K562 (cell line): ENCODE measurements around the gene TOMT. TPM values are rescaled to one million over a fixed set of nuclear protein-coding genes. Genes with fewer than 3 reads are reported as not detected.
A peak's percentile ranks its signal among the peaks of the same experiment; 100 is the strongest.

ENCODE experiments used
- ATAC-seq: fragments of 200-7000 bp; cut with Tn5 transposase; 3 replicates; pipeline ENCODE4 v1.9.1; 2020; ENCODE audit warnings: moderate library complexity
- BruUV-seq: library from RNA; stranded (reverse); fragments of 400-500 nt; replicated peaks from 2 replicates; lab custom pipeline; 2021; lab: Mats Ljungman, UMichigan
- CTCF ChIA-PET: fragments of 300-600 bp; formaldehyde crosslinking; extraction: SDS; loops from one replicate; lab custom pipeline; 2021; ENCODE audit warnings: low intra/inter-chr PET ratio; lab: Yijun Ruan, JAX
- POLR2A ChIA-PET: fragments of 300-600, 350-650 bp; sonication (Branson Sonifier 250); formaldehyde crosslinking; extraction: SDS; loops from one replicate; lab custom pipeline; 2021; ENCODE audit warnings: antibody characterized with exemption, inconsistent platforms; lab: Yijun Ruan, JAX
- DNase-seq, 4 experiments: peaks; one replicate each; pipeline versions ENCODE4 v3.0.0 to v3.0.0-alpha.2; 2011 to 2018; ENCODE audit warnings: low spot score in 3 of 4, mixed read lengths in 3 of 4; ENCODE audit errors: extremely low read depth in 1 of 4
- FAIRE-seq: peaks from 2 replicates; lab custom pipeline; 2011; peaks lifted over from hg19 to GRCh38; lab: Jason Lieb, UNC
- H2AFZ ChIP-seq: 2 replicates; pipeline ENCODE4 v1.6.0; 2011; ENCODE audit warnings: low read depth, low read length, control low read depth, inconsistent platforms
- H3K27ac ChIP-seq: fragments of 200-600 bp; 3 replicates; pipeline ENCODE4 v1.8.0; 2011; ENCODE audit warnings: low read depth, mild to moderate bottlenecking, control low read depth, inconsistent platforms, low read length, moderate library complexity, mixed read lengths; ENCODE audit errors: extremely low read depth
- H3K27me3 ChIP-seq, 2 experiments: fragments of 300-600 bp in 1 of 2; 2 replicates in 1 of 2; 3 replicates in 1 of 2; pipeline versions ENCODE4 v1.6.0 to v1.8.0; 2011; ENCODE audit warnings: inconsistent platforms in 2 of 2, low read length in 2 of 2, mild to moderate bottlenecking in 1 of 2, mixed read lengths in 1 of 2, moderate library complexity in 1 of 2; ENCODE audit not compliant: control insufficient read depth in 2 of 2, insufficient read depth in 2 of 2
- H3K36me3 ChIP-seq: fragments of 300-600 bp; 3 replicates; pipeline ENCODE4 v1.8.0; 2011; ENCODE audit warnings: mild to moderate bottlenecking, low read length, inconsistent platforms; ENCODE audit not compliant: control insufficient read depth, insufficient read depth
- H3K4me1 ChIP-seq, 2 experiments: fragments of 200-600 bp in 1 of 2; replicated peaks in 1 of 2; 2 replicates in 1 of 2; 3 replicates in 1 of 2; pipeline versions ENCODE4 v1.5.1 to v1.8.0; 2011; ENCODE audit warnings: inconsistent platforms in 2 of 2, low read length in 2 of 2, mild to moderate bottlenecking in 1 of 2, mixed read lengths in 1 of 2, moderate library complexity in 1 of 2; ENCODE audit not compliant: control insufficient read depth in 2 of 2, insufficient read depth in 2 of 2
- H3K4me2 ChIP-seq: 2 replicates; pipeline ENCODE4 v1.6.1; 2011; ENCODE audit warnings: low read length, control low read depth, inconsistent platforms, mixed read lengths; ENCODE audit not compliant: insufficient read depth
- H3K4me3 ChIP-seq: fragments of 200-600 bp; sonication (generic), shearing (Covaris generic); 2 replicates; pipeline ENCODE4 v1.5.1; 2016; ENCODE audit warnings: control low read depth, inconsistent platforms
- H3K79me2 ChIP-seq: fragments of 200-600 bp; 3 replicates; pipeline ENCODE4 v1.8.0; 2011; ENCODE audit warnings: low read length, inconsistent platforms; ENCODE audit not compliant: control insufficient read depth, insufficient read depth
- H3K9ac ChIP-seq, 2 experiments: 2 replicates each; pipeline versions ENCODE4 v1.6.0 to v1.6.1; 2011; ENCODE audit warnings: low read depth in 2 of 2, low read length in 2 of 2, control low read depth in 1 of 2, inconsistent platforms in 1 of 2, mild to moderate bottlenecking in 1 of 2, mixed read lengths in 1 of 2; ENCODE audit not compliant: insufficient read depth in 1 of 2
- H3K9me1 ChIP-seq: one replicate; pipeline ENCODE4 v1.6.0; 2011; ENCODE audit warnings: inconsistent platforms, mild to moderate bottlenecking, low read length, moderate library complexity; ENCODE audit not compliant: control insufficient read depth, insufficient read depth
- H3K9me3 ChIP-seq: replicated peaks from 2 replicates; pipeline ENCODE4 v1.5.1; 2011; ENCODE audit warnings: low read depth, low read length, inconsistent platforms; ENCODE audit not compliant: control insufficient read depth, insufficient read depth
- H4K20me1 ChIP-seq: replicated peaks from 2 replicates; pipeline ENCODE4 v1.6.1; 2011; ENCODE audit warnings: low read length, inconsistent platforms, mixed read lengths; ENCODE audit not compliant: control insufficient read depth, insufficient read depth
- ARID1B ChIP-seq: fragments of 450-650 bp; IDR thresholded peaks from 2 replicates; pipeline ENCODE4 v1.6.1; 2016; ENCODE audit warnings: antibody characterized with exemption, mild to moderate bottlenecking, inconsistent platforms
- CHCHD3 ChIP-seq: fragments of 250-450 bp; sonication (Bioruptor Pico); IDR thresholded peaks from 2 replicates; pipeline ENCODE4 v2.1.2; 2022; ENCODE audit warnings: mild to moderate bottlenecking
- GATAD2A ChIP-seq: fragments of 450-650 bp; IDR thresholded peaks from 2 replicates; pipeline ENCODE4 v1.6.1; 2017
- GTF2F1 ChIP-seq: IDR thresholded peaks from 2 replicates; pipeline ENCODE4 v1.6.1; 2011; ENCODE audit warnings: low read depth, low read length, improper control_type of control experiment
- MAFF ChIP-seq: IDR thresholded peaks from 2 replicates; pipeline ENCODE4 v1.6.1; 2012; ENCODE audit warnings: low read length, improper control_type of control experiment
- MAFG ChIP-seq: fragments of 450-650 bp; conservative IDR thresholded peaks from 2 replicates; pipeline ENCODE4 v1.6.1; 2016; ENCODE audit warnings: missing genetic modification characterization, missing compliant biosample characterization
- SPI1 ChIP-seq: IDR thresholded peaks from 2 replicates; pipeline ENCODE4 v1.6.1; 2011; ENCODE audit warnings: low read depth, low read length, control low read depth, borderline replicate concordance
- TCF3 ChIP-seq: sonication (generic); formaldehyde crosslinking; IDR thresholded peaks from 2 replicates; pipeline ENCODE4 v1.4.0; 2020; ENCODE audit warnings: mild to moderate bottlenecking, missing genetic modification reagents
- TEAD1 ChIP-seq, 2 experiments: fragments of 450-650 bp in 1 of 2; sonication (generic) in 1 of 2; formaldehyde crosslinking; IDR thresholded peaks; 2 replicates each; pipeline versions ENCODE4 v1.4.0 to v1.8.0; 2020 to 2022; ENCODE audit warnings: mild to moderate bottlenecking in 2 of 2, missing genetic modification reagents in 1 of 2
- ZNF134 ChIP-seq: fragments of 250-450 bp; sonication (Bioruptor Pico); conservative IDR thresholded peaks from 2 replicates; pipeline ENCODE4 v1.4.0; 2020
- WGBS: fragments of 100-300 bp; shearing (Covaris generic); methylation state at CpG from one replicate; pipeline ENCODE4 v1.1.6; 2016; ENCODE audit warnings: low coverage, mixed read lengths; ENCODE audit not compliant: insufficient coverage; ENCODE audit errors: missing lambda C conversion rate; 5-methylcytosine and 5-hydroxymethylcytosine counted together
- in situ Hi-C: fragments of 300-500 bp; cut with MboI; formaldehyde crosslinking; loops from 4 replicates; pipeline ENCODE4 v1.15.0; 2018; ENCODE audit warnings: inconsistent platforms, mixed read lengths
- intact Hi-C: fragments of 100-400 bp; cut with micrococcal nuclease; formaldehyde crosslinking; loops from 2 replicates; pipeline ENCODE4 v1.14.2; 2022
- polyA plus RNA-seq, 8 experiments: library from polyadenylated mRNA; depleted of rRNA in 4 of 8; stranded (reverse) in 5 of 8; unstranded in 3 of 8; fragments of >200 nt; fragmentation: Nextera tagmentation in 2 of 8; fragmentation: Illumina TruSeq in 1 of 8; extraction: Ambion mirVana in 2 of 8; extraction: Trizol in 1 of 8; gene quantifications; 2 replicates each; pipeline versions ENCODE4 v1.2.1 to v1.2.3, GENCODE V29; 2011 to 2014; ENCODE audit warnings: inconsistent platforms in 1 of 8, missing spikeins in 1 of 8
- total RNA-seq, 7 experiments: library from RNA; depleted of rRNA in 6 of 7; stranded (reverse); fragments of >200 nt in 6 of 7; fragmentation: Illumina TruSeq in 2 of 7; extraction: Trizol in 2 of 7; gene quantifications; 2 replicates each; pipeline versions ENCODE4 v1.2.1 to v1.2.3, GENCODE V29; 2011 to 2021; ENCODE audit warnings: low replicate concordance in 1 of 7
- TF ChIP-seq, protein P1 (sequence below), 2 experiments: fragments of 250-450 bp in 1 of 2; fragments of 450-650 bp in 1 of 2; sonication (Bioruptor Pico) in 1 of 2; IDR thresholded peaks; 2 replicates each; pipeline versions ENCODE4 v1.6.1 to v1.8.0; 2016 to 2021; ENCODE audit warnings: mild to moderate bottlenecking in 2 of 2, moderate library complexity in 2 of 2, missing compliant biosample characterization in 1 of 2, missing genetic modification characterization in 1 of 2
- TF ChIP-seq, protein P2 (sequence below): fragments of 450-650 bp; IDR thresholded peaks from 2 replicates; pipeline ENCODE4 v1.6.1; 2018; ENCODE audit not compliant: partially characterized antibody
- TF ChIP-seq, protein P3 (sequence below): fragments of 450-650 bp; IDR thresholded peaks from 2 replicates; pipeline ENCODE4 v1.6.1; 2017; ENCODE audit warnings: antibody characterized with exemption, mild to moderate bottlenecking

Gene TOMT
- total and polyA plus RNA-seq, 9 of the 15 experiments (the other 6 are each of a cell fraction or from before 2014, with no cell fraction given): not detected

DNA sequence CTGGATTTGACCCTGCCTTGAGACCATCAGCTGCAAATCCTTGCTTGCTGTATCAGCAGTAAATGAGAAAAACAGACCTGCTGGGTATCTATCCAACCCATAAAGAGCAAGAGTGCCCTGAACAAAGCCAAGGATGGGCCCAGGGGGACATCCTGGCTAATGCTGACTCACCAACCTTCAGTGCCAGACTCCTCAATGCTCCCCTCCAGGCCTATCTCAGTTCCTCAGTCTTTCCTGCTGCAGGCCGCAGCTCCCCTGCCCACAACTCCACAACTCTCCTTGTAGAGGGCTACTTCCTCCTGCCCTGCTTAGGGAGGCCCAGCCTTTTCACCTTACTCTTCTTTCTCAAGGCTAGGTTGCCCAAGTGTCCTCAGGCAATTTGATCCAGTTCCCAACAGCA, 5.3 kb upstream of the TOMT start:
- Histone ChIP-seq H3K27me3 (no peaks in the 10 kb centered on the region), H2AFZ (no peak overlapping the region), H3K9me1 (no peaks in the 10 kb centered on the region), H3K79me2 (peaks cover 43% of the 10 kb centered on the region), H3K4me3 (peak overlapping the region; percentile 77; the same call in 1 of the 2 replicates), H3K36me3 (peaks cover 58% of the 10 kb centered on the region), H3K9ac (peak overlapping the region; percentile 76 to 96; a peak in 3 of 4 replicates), H3K9me3 (no peaks in the 10 kb centered on the region), H3K27ac (peak overlapping the region; percentile 95), H3K4me2 (peak overlapping the region; percentile 95), H3K4me1 (peaks cover 10 to 39% of the 10 kb centered on the region in 2 experiments; a peak in 4 of 5 replicates), H4K20me1 (no peaks in the 10 kb centered on the region)
- ChIA-PET POLR2A (interaction anchor here (0.5 to 3.4 kb wide), 17 partner anchors 7 to 391 kb away, joined by 3 to 21 read pairs (median 4); partner anchors contain the start of gene ANAPC15), CTCF (no interaction called here)
- ATAC-seq (peak; percentile 8; the same call in 1 of the 3 replicates), DNase-seq (peak; percentile 50 to 66 (median 56)), FAIRE-seq (no peak)
- no TSS peak for BruUV-seq
- WGBS: 30% methylated on average over 1 of the region's 1 CpG
- in situ Hi-C loops: no loop called here
- intact Hi-C loops: loop anchor here (5.0 kb wide), 1 partner anchor 332 kb away; the partner anchor contains the start of gene CLPB
- TF ChIP-seq MAFF (peak; percentile 36; the same call in 1 of the 2 replicates), GATAD2A (no peak), GTF2F1 (no peak), ARID1B (peak; percentile 48; the same call in 1 of the 2 replicates), TCF3 (peak; percentile 51), SPI1 (0 out of 2 replicates have a peak, but pooled peaks have one; percentile 50), ZNF134 (peak; percentile 72), CHCHD3 (CRISPR knock-in tag) (no peak), MAFG (peak; percentile 56; the same call in 1 of the 2 replicates), TEAD1 (CRISPR knock-in tag; IDR thresholded peaks at IDR 0.05) (0 out of 4 replicates have a peak, but pooled peaks of 1 of the 2 experiments have one; percentile 26)
- TF ChIP-seq, protein P1, sequence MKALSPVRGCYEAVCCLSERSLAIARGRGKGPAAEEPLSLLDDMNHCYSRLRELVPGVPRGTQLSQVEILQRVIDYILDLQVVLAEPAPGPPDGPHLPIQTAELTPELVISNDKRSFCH (CRISPR knock-in tag; IDR thresholded peaks at IDR 0.05): no peak
- TF ChIP-seq, protein P1 (tag; IDR thresholded peaks at IDR 0.05): no peak
- TF ChIP-seq, protein P2, sequence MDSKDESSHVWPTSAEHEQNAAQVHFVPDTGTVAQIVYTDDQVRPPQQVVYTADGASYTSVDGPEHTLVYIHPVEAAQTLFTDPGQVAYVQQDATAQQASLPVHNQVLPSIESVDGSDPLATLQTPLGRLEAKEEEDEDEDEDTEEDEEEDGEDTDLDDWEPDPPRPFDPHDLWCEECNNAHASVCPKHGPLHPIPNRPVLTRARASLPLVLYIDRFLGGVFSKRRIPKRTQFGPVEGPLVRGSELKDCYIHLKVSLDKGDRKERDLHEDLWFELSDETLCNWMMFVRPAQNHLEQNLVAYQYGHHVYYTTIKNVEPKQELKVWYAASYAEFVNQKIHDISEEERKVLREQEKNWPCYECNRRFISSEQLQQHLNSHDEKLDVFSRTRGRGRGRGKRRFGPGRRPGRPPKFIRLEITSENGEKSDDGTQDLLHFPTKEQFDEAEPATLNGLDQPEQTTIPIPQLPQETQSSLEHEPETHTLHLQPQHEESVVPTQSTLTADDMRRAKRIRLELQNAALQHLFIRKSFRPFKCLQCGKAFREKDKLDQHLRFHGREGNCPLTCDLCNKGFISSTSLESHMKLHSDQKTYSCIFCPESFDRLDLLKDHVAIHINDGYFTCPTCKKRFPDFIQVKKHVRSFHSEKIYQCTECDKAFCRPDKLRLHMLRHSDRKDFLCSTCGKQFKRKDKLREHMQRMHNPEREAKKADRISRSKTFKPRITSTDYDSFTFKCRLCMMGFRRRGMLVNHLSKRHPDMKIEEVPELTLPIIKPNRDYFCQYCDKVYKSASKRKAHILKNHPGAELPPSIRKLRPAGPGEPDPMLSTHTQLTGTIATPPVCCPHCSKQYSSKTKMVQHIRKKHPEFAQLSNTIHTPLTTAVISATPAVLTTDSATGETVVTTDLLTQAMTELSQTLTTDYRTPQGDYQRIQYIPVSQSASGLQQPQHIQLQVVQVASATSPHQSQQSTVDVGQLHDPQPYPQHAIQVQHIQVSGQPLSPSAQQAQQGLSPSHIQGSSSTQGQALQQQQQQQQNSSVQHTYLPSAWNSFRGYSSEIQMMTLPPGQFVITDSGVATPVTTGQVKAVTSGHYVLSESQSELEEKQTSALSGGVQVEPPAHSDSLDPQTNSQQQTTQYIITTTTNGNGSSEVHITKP: peak; percentile 28
- TF ChIP-seq, protein P3, sequence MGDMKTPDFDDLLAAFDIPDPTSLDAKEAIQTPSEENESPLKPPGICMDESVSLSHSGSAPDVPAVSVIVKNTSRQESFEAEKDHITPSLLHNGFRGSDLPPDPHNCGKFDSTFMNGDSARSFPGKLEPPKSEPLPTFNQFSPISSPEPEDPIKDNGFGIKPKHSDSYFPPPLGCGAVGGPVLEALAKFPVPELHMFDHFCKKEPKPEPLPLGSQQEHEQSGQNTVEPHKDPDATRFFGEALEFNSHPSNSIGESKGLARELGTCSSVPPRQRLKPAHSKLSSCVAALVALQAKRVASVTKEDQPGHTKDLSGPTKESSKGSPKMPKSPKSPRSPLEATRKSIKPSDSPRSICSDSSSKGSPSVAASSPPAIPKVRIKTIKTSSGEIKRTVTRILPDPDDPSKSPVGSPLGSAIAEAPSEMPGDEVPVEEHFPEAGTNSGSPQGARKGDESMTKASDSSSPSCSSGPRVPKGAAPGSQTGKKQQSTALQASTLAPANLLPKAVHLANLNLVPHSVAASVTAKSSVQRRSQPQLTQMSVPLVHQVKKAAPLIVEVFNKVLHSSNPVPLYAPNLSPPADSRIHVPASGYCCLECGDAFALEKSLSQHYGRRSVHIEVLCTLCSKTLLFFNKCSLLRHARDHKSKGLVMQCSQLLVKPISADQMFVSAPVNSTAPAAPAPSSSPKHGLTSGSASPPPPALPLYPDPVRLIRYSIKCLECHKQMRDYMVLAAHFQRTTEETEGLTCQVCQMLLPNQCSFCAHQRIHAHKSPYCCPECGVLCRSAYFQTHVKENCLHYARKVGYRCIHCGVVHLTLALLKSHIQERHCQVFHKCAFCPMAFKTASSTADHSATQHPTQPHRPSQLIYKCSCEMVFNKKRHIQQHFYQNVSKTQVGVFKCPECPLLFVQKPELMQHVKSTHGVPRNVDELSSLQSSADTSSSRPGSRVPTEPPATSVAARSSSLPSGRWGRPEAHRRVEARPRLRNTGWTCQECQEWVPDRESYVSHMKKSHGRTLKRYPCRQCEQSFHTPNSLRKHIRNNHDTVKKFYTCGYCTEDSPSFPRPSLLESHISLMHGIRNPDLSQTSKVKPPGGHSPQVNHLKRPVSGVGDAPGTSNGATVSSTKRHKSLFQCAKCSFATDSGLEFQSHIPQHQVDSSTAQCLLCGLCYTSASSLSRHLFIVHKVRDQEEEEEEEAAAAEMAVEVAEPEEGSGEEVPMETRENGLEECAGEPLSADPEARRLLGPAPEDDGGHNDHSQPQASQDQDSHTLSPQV: 0 out of 2 replicates have a peak, but pooled peaks have one; percentile 39
